GM23248 (cell line): ENCODE results near the gene RRAS2. TPM values are rescaled to one million over a fixed set of nuclear protein-coding genes. Genes with fewer than 3 reads are reported as not detected.

Experiments used
- DNase-seq: peaks from one replicate; pipeline ENCODE4 v3.0.0-alpha.2; 2015
- H2AFZ ChIP-seq: fragments of 200-600 bp; sonication (generic); 2 replicates; pipeline ENCODE4 v1.6.1; 2016; ENCODE audit warnings: antibody characterized with exemption
- H3F3A ChIP-seq: fragments of 200-600 bp; sonication (generic); 2 replicates; pipeline ENCODE4 v1.6.1; 2016; ENCODE audit warnings: mild to moderate bottlenecking, antibody characterized with exemption, mixed run types; ENCODE audit not compliant: insufficient read depth
- H3K27ac ChIP-seq: fragments of 200-600 bp; sonication (generic); 2 replicates; pipeline ENCODE4 v1.5.1; 2016; ENCODE audit warnings: mild to moderate bottlenecking
- H3K27me3 ChIP-seq: fragments of 200-600 bp; sonication (generic); replicated peaks from 2 replicates; pipeline ENCODE4 v1.6.1; 2016; ENCODE audit warnings: mild to moderate bottlenecking; ENCODE audit not compliant: insufficient read depth
- H3K36me3 ChIP-seq: fragments of 200-600 bp; sonication (generic); 2 replicates; pipeline ENCODE4 v1.6.1; 2016; ENCODE audit warnings: low read depth, mild to moderate bottlenecking
- H3K4me1 ChIP-seq: fragments of 200-600 bp; sonication (generic); 2 replicates; pipeline ENCODE4 v1.6.1; 2016; ENCODE audit warnings: mild to moderate bottlenecking; ENCODE audit not compliant: insufficient read depth
- H3K4me2 ChIP-seq: fragments of 200-600 bp; sonication (generic); one replicate; pipeline ENCODE4 v1.6.1; 2016; ENCODE audit warnings: mild to moderate bottlenecking; ENCODE audit not compliant: unreplicated experiment
- H3K4me3 ChIP-seq: fragments of 200-600 bp; sonication (generic); 2 replicates; pipeline ENCODE4 v1.5.1; 2016; ENCODE audit warnings: mild to moderate bottlenecking
- H3K79me2 ChIP-seq: fragments of 200-600 bp; sonication (generic); 2 replicates; pipeline ENCODE4 v1.6.1; 2016; ENCODE audit warnings: mild to moderate bottlenecking; ENCODE audit not compliant: insufficient read depth
- H3K9ac ChIP-seq: fragments of 200-600 bp; sonication (generic); 2 replicates; pipeline ENCODE4 v1.6.1; 2016; ENCODE audit warnings: mild to moderate bottlenecking
- H3K9me2 ChIP-seq: fragments of 200-600 bp; sonication (generic); 2 replicates; pipeline ENCODE4 v1.6.1; 2016; ENCODE audit warnings: mixed run types, mild to moderate bottlenecking, moderate library complexity; ENCODE audit not compliant: insufficient read depth
- H3K9me3 ChIP-seq: fragments of 200-600 bp; sonication (generic); one replicate; pipeline ENCODE4 v1.6.1; 2017; ENCODE audit warnings: low read depth
- H4K20me1 ChIP-seq: fragments of 200-600 bp; sonication (generic); 2 replicates; pipeline ENCODE4 v1.6.0; 2016; ENCODE audit not compliant: insufficient read depth
- EZH2 ChIP-seq: fragments of 200-600 bp; sonication (generic); IDR thresholded peaks from 2 replicates; pipeline ENCODE4 v1.6.1; 2018; ENCODE audit warnings: antibody characterized with exemption, mild to moderate bottlenecking; ENCODE audit not compliant: insufficient read depth, poor library complexity, severe bottlenecking
- EZH2phosphoT487 ChIP-seq: fragments of 200-600 bp; sonication (generic); IDR thresholded peaks from 2 replicates; pipeline ENCODE4 v1.6.1; 2018; ENCODE audit warnings: antibody characterized with exemption, moderate library complexity, mild to moderate bottlenecking, low read depth; ENCODE audit not compliant: insufficient read depth
- WGBS, 2 experiments: methylation state at CpG; one replicate each; pipeline ENCODE4 v1.1.6; 2015 to 2017; ENCODE audit warnings: low lambda C conversion rate in 2 of 2, low coverage in 1 of 2; ENCODE audit errors: missing lambda C conversion rate in 2 of 2; 5-methylcytosine and 5-hydroxymethylcytosine counted together
- in situ Hi-C: fragments of 300-500 bp; cut with MboI; formaldehyde crosslinking; loops from 2 replicates; pipeline ENCODE4 v1.15.0; 2020
- polyA plus RNA-seq: library from polyadenylated mRNA; unstranded; fragments of >200 nt; fragmentation: Nextera tagmentation; extraction: Ambion mirVana; gene quantifications from 2 replicates; pipeline ENCODE4 v1.2.1, GENCODE V29; 2016
- total RNA-seq: library from RNA; depleted of rRNA; stranded (reverse); fragments of >200 nt; shearing (Covaris generic); gene quantifications from 2 replicates; pipeline ENCODE4 v1.2.3, GENCODE V29; 2014; rRNA removed

Gene RRAS2
- total and polyA plus RNA-seq, 2 experiments from 2014 or later = 268 to 382 TPM

GRCh38 chr11:14229472-14229871, 129.5 kb downstream of the RRAS2 start:
- no peak overlapping the region for H3K27ac ChIP-seq
- in situ Hi-C loops = no loop called here
- H3K9me2 ChIP-seq = no peaks in the 10 kb centered on the region
- no peak overlapping the region for H3K4me3 ChIP-seq
- H3K36me3 ChIP-seq = no peaks in the 10 kb centered on the region
- no peaks in the 10 kb centered on the region for H3F3A ChIP-seq
- 62 to 69% methylated on average over 11 of the region's 11 CpGs for WGBS, 2 experiments
- H3K9me3 ChIP-seq = no peaks in the 10 kb centered on the region
- no peaks in the 10 kb centered on the region for H4K20me1 ChIP-seq
- H3K9ac ChIP-seq = no peak overlapping the region
- TF ChIP-seq EZH2phosphoT487 (no peak), EZH2 (no peak)
- no peak for DNase-seq
- no peaks in the 10 kb centered on the region for H3K79me2 ChIP-seq
- no peaks in the 10 kb centered on the region for H3K27me3 ChIP-seq
- no peak overlapping the region for H2AFZ ChIP-seq
- no peaks in the 10 kb centered on the region for H3K4me1 ChIP-seq
- no peak overlapping the region for H3K4me2 ChIP-seq

- no peaks in the 10 kb centered on the region for H3K9me3 ChIP-seq
- no peaks in the 10 kb centered on the region for H3F3A ChIP-seq
- H3K4me1 ChIP-seq = no peaks in the 10 kb centered on the region
- H3K79me2 ChIP-seq = no peaks in the 10 kb centered on the region
- H3K36me3 ChIP-seq = no peaks in the 10 kb centered on the region
- no peak overlapping the region for H3K9ac ChIP-seq
- no peak overlapping the region for H2AFZ ChIP-seq
- no peak overlapping the region for H3K4me3 ChIP-seq
- in situ Hi-C loops = no loop called here
- TF ChIP-seq EZH2 (no peak), EZH2phosphoT487 (no peak)
- H4K20me1 ChIP-seq = no peaks in the 10 kb centered on the region
- H3K27me3 ChIP-seq = 0 out of 2 replicates have a peak, but pooled peaks cover 5% of the 10 kb centered on the region
- no peak for DNase-seq
- no peak overlapping the region for H3K4me2 ChIP-seq
- H3K9me2 ChIP-seq = no peaks in the 10 kb centered on the region
- WGBS, 2 experiments = 68 to 69% methylated on average over 2 of the region's 2 CpGs
- H3K27ac ChIP-seq = no peak overlapping the region
Observed at GRCh38 chr11:14228356-14228755, 130.6 kb downstream of the RRAS2 start.

Other genes starting within 250 kb of the RRAS2 start
- 302 and 366 TPM in 2 replicates for gene COPB1, start 140.6 kb upstream of the RRAS2 start, total RNA-seq
- gene COPB1, start 140.6 kb upstream of the RRAS2 start, polyA plus RNA-seq = 192 and 199 TPM in 2 replicates
- 159 and 175 TPM in 2 replicates for gene PSMA1, start 161.2 kb upstream of the RRAS2 start, total RNA-seq
- gene PSMA1, start 161.2 kb upstream of the RRAS2 start, polyA plus RNA-seq = 285 and 303 TPM in 2 replicates